Measurements from ENCODE around the gene CPS1.

Gene CPS1

DNA sequence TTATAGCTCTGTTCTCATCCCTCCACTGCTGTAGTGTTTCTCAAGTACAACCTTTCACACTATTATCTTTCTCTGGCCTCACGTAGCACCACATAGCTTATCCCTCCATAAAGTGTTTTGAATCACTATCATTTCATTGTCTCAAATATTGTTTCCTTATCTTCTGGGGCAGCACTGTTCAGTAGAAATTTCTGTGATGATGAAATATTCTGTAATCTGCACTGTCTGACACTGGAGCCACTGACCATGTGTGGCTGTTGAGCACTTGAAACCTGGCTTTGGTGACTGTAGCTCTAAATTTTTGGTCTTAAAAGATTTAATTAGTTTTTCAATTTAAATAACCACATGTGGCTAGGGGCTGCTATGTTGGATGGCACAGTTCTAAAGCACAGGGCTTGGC, 78.9 kb downstream of the CPS1 start:
- DNase-seq (ENCODE audit: extremely low read depth, insufficient read length) = no peak
- TF ChIP-seq, protein P1, sequence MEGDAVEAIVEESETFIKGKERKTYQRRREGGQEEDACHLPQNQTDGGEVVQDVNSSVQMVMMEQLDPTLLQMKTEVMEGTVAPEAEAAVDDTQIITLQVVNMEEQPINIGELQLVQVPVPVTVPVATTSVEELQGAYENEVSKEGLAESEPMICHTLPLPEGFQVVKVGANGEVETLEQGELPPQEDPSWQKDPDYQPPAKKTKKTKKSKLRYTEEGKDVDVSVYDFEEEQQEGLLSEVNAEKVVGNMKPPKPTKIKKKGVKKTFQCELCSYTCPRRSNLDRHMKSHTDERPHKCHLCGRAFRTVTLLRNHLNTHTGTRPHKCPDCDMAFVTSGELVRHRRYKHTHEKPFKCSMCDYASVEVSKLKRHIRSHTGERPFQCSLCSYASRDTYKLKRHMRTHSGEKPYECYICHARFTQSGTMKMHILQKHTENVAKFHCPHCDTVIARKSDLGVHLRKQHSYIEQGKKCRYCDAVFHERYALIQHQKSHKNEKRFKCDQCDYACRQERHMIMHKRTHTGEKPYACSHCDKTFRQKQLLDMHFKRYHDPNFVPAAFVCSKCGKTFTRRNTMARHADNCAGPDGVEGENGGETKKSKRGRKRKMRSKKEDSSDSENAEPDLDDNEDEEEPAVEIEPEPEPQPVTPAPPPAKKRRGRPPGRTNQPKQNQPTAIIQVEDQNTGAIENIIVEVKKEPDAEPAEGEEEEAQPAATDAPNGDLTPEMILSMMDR (IDR thresholded peaks at IDR 0.05; ENCODE audit: insufficient read depth, low read length, poor library complexity, severe bottlenecking) = no peak
- H3K27me3 ChIP-seq (replicated peaks; ENCODE audit: control insufficient read depth, insufficient read depth, low read length) = no peaks in the 10 kb centered on the region

DNA sequence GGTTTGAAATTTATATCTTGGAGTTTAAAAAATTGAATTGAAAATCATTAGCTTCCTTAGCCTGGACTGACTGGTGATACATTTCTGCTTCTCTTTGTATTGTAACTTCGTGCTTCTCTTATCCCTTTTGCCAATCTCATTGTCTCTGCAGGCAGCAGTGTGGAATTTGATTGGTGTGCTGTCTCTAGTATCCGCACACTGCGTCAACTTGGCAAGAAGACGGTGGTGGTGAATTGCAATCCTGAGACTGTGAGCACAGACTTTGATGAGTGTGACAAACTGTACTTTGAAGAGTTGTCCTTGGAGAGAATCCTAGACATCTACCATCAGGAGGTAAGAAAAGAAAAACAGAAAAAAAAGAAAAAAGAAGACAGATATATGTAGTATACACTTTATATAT, 85.9 kb downstream of the CPS1 start:
- H3K36me3 ChIP-seq (ENCODE audit: control insufficient read depth, insufficient read depth, low read length) = no peaks in the 10 kb centered on the region

More for the DNA sequence above, 78.9 kb downstream of the CPS1 start:
- Histone ChIP-seq H3K4me3 (replicated peaks; ENCODE audit: low read depth, low read length) (no peak overlapping the region), H3K36me3 (ENCODE audit: control insufficient read depth, insufficient read depth, low read length) (no peaks in the 10 kb centered on the region)

DNA sequence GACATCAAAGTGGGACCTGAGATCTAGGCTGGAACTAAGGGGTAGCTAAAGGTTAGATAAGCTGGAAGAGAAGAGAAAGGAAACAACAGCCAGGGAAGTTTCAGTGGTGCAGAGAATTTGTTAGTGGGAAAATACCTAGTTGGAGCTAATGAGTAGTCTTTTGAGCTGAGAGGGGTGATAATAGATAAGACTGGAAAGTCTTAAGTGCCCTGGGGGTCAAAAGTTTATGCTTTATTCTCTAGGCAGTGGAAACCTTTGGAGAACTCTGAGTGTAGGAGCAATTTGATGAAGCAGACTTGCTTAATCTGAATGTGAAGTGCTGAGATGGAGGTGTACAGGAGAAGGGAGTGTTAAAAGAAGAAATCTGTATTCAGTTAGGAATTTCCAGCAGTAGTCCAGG, 90.8 kb downstream of the CPS1 start:
- H3K36me3 ChIP-seq (ENCODE audit: control insufficient read depth, insufficient read depth, low read length) = no peaks in the 10 kb centered on the region
- DNase-seq (ENCODE audit: extremely low read depth, insufficient read length) = no peak
- TF ChIP-seq, protein P1 (IDR thresholded peaks at IDR 0.05; ENCODE audit: insufficient read depth, low read length, poor library complexity, severe bottlenecking) = no peak
- H3K27me3 ChIP-seq (replicated peaks; ENCODE audit: control insufficient read depth, insufficient read depth, low read length) = no peaks in the 10 kb centered on the region
- no peak overlapping the region for H3K4me3 ChIP-seq (replicated peaks; ENCODE audit: low read depth, low read length)

More for the DNA sequence above, 85.9 kb downstream of the CPS1 start:
- no peaks in the 10 kb centered on the region for H3K27me3 ChIP-seq (replicated peaks; ENCODE audit: control insufficient read depth, insufficient read depth, low read length)
- H3K4me3 ChIP-seq (replicated peaks; ENCODE audit: low read depth, low read length) = no peak overlapping the region
- TF ChIP-seq, protein P1 (IDR thresholded peaks at IDR 0.05; ENCODE audit: insufficient read depth, low read length, poor library complexity, severe bottlenecking) = no peak
- no peak for DNase-seq (ENCODE audit: extremely low read depth, insufficient read length)

DNA sequence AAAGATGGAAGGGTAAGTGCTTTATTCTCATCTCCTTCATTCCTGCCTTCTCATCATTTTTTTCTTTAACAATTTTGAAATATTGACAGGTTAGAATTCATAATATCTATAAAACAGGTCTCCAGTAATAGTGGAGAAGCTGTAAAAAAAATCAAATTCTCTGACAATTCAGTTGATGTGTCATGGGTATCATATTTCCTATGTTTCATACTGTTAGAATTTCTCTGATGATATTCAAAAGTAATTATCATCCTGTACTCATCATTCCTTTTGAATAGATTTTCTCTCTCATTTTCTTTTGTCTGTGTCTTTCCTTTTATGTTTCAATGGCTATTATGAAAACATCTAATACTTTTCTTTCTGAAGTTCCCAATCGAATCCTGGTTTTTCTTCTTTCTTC, 97.7 kb downstream of the CPS1 start:
- no peak for DNase-seq (ENCODE audit: extremely low read depth, insufficient read length)
- TF ChIP-seq, protein P1 (IDR thresholded peaks at IDR 0.05; ENCODE audit: insufficient read depth, low read length, poor library complexity, severe bottlenecking) = no peak
- Histone ChIP-seq H3K4me3 (replicated peaks; ENCODE audit: low read depth, low read length) (no peak overlapping the region), H3K27me3 (replicated peaks; ENCODE audit: control insufficient read depth, insufficient read depth, low read length) (no peaks in the 10 kb centered on the region), H3K36me3 (ENCODE audit: control insufficient read depth, insufficient read depth, low read length) (no peaks in the 10 kb centered on the region)

DNA sequence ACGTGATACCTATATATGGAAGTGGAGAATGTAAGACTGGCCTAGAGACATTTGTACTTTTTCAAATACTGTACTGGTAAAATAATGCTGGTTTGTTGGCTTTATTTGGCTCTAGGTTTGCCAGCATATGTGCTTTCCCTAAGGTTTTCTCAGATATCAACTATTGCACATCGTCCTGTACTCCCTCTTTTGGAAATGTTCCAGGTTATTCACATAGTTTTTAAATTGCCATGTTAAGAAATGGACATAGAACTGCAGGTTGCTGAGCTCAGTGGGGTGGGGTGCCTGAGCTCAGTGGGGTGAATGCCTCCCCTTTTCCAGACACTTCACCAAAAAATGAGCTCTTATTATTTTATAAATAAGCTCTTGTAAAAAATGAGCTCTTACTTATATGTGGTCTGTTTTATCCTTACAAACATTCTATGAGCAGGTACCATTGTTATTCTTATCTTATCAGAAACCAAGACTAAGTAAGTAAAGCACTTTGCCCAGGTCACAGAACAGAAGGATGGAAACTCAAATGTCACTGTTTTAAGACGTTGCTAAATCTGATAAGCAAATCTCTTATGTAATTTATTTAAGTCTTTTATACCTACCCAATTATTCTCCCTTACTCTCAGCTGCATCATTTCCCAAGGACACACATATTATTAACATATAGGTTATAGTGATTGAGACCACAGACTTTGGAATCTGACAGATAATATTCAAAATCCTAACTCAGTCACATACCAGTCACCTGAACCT, 99.0 kb downstream of the CPS1 start:
- Histone ChIP-seq H3K27me3 (replicated peaks; ENCODE audit: control insufficient read depth, insufficient read depth, low read length) (no peaks in the 10 kb centered on the region), H3K36me3 (ENCODE audit: control insufficient read depth, insufficient read depth, low read length) (no peaks in the 10 kb centered on the region), H3K4me3 (replicated peaks; ENCODE audit: low read depth, low read length) (no peak overlapping the region)
- DNase-seq (ENCODE audit: extremely low read depth, insufficient read length) = no peak
- TF ChIP-seq, protein P1 (IDR thresholded peaks at IDR 0.05; ENCODE audit: insufficient read depth, low read length, poor library complexity, severe bottlenecking) = no peak

Data from GM06990 (cell line).